KOPT-K1 (cell line): Measurements from ENCODE around the gene DDX3X.
"Not testable (repeated sequence)": the region's sequence is repeated elsewhere in the genome, so short reads cannot be mapped to it uniquely, and the experiment has no call there.

Experiments
- H3K27ac ChIP-seq: fragments of 200-600 bp; sonication (generic); 2 replicates; pipeline ENCODE4 v1.5.1; 2016; ENCODE audit warnings: antibody characterized with exemption, mild to moderate bottlenecking, low read depth, low read length; ENCODE audit not compliant: poor library complexity, severe bottlenecking
- H3K36me3 ChIP-seq: fragments of 200-600 bp; sonication (generic); 2 replicates; pipeline ENCODE4 v1.5.1; 2017; ENCODE audit warnings: antibody characterized with exemption, mild to moderate bottlenecking, low read length, moderate library complexity; ENCODE audit not compliant: insufficient read depth
- H3K9me3 ChIP-seq: fragments of 200-600 bp; sonication (generic); 2 replicates; pipeline ENCODE4 v1.5.1; 2017; ENCODE audit warnings: antibody characterized with exemption, low read length, mild to moderate bottlenecking; ENCODE audit not compliant: insufficient read depth, poor library complexity, severe bottlenecking

The DDX3X gene

DNA sequence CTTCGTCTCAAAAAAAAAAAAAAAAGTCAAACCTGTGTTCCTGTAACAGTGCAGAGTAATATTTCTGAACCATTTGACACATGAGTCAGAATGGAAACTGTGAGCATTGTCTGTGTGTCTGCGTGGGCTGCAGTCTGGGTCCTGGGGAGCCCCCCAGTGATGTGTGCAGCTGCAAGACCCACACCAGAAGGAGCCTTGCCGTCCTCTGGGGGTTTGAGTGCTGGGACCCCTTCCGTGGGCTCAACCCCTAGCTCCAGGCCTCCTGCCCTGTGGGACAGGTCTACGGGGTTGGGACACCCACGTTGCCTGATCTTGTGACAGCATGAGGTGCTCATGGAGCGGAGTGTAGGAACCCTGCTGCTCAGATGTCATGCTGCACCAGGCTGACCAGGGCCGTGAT, 43.7 kb downstream of the DDX3X start:
- Histone ChIP-seq H3K36me3 (no peaks in the 10 kb centered on the region), H3K9me3 (no peaks in the 10 kb centered on the region), H3K27ac (no peak overlapping the region)

- H3K9me3 ChIP-seq, result no peaks in the 10 kb centered on the region
- peak overlapping the region; percentile 36 for H3K27ac ChIP-seq
- no peaks in the 10 kb centered on the region for H3K36me3 ChIP-seq
Measured at GRCh38 chrX:41381685-41382084, 47.7 kb downstream of the DDX3X start.

- no peaks in the 10 kb centered on the region for H3K9me3 ChIP-seq
- peak overlapping the region; percentile 97 for H3K27ac ChIP-seq
- no peaks in the 10 kb centered on the region for H3K36me3 ChIP-seq
Measured at GRCh38 chrX:41382714-41383645, 49.0 kb downstream of the DDX3X start.

- Histone ChIP-seq H3K9me3 (no peaks in the 10 kb centered on the region), H3K27ac (peak overlapping the region; percentile 97), H3K36me3 (no peaks in the 10 kb centered on the region)
Measured at GRCh38 chrX:41384051-41384705, 50.2 kb downstream of the DDX3X start.

GRCh38 chrX:41386222-41386990, 52.4 kb downstream of the DDX3X start:
- Histone ChIP-seq H3K36me3 (no peaks in the 10 kb centered on the region), H3K27ac (no peak overlapping the region), H3K9me3 (no peaks in the 10 kb centered on the region)

GRCh38 chrX:41388543-41388942, 54.6 kb downstream of the DDX3X start:
- Histone ChIP-seq H3K36me3 (no peaks in the 10 kb centered on the region), H3K27ac (no peak overlapping the region), H3K9me3 (no peaks in the 10 kb centered on the region)

GRCh38 chrX:41389311-41389888, 55.4 kb downstream of the DDX3X start:
- Histone ChIP-seq H3K36me3 (no peaks in the 10 kb centered on the region), H3K9me3 (no peaks in the 10 kb centered on the region), H3K27ac (no peak overlapping the region)

GRCh38 chrX:41390576-41390975, 56.6 kb downstream of the DDX3X start:
- H3K36me3 ChIP-seq, result not testable (repeated sequence)

GRCh38 chrX:41391606-41392005, 57.6 kb downstream of the DDX3X start:
- Histone ChIP-seq H3K36me3 (no peaks in the 10 kb centered on the region), H3K27ac (no peak overlapping the region)

More at GRCh38 chrX:41390576-41390975, 56.6 kb downstream of the DDX3X start:
- not testable (repeated sequence) for H3K9me3 ChIP-seq, H3K27ac ChIP-seq

DNA sequence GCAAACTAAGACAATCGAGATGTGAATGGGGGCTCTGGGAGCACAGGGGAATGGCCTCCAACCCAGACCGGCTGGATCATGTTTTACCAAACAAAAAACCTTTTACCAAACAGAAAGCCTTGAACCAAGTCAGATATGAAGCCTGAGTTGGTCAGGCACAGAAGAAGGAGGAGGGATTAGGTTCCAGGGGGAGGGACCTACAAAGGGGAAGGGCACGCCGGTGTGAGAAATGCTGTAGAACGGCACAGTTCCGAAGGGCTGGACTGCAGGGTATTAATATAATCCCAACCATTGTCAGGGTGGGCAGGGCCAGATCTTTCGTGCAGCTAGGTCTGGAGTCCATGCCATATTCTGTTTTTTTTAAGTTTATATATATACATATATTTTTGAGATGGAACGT, 60.3 kb downstream of the DDX3X start:
- H3K9me3 ChIP-seq, result no peaks in the 10 kb centered on the region

More at GRCh38 chrX:41391606-41392005, 57.6 kb downstream of the DDX3X start:
- H3K9me3 ChIP-seq, result no peaks in the 10 kb centered on the region

DNA sequence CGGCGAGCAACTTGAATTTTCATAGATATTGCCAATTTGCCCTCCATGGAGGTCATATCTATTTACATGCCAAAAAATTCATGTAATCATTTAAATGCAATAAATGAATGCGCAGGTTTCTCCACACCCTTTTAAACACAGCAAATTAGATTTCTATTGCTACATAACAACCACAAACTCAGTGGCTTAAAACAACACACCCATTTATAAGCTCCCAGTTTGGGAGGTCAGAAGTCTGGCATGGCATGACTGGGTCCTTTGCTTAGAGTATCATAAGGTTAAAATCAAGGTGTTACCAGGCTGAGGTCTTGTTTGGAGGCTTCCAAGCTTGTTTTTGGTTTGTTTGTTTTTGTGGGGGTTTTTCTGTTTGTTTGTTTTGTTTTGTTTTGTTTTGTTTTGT, 63.3 kb downstream of the DDX3X start:
- Histone ChIP-seq H3K36me3 (no peaks in the 10 kb centered on the region), H3K27ac (no peak overlapping the region), H3K9me3 (no peaks in the 10 kb centered on the region)

More for the DNA sequence above, 60.3 kb downstream of the DDX3X start:
- Histone ChIP-seq H3K36me3 (no peaks in the 10 kb centered on the region), H3K27ac (no peak overlapping the region)

- Histone ChIP-seq H3K9me3 (no peaks in the 10 kb centered on the region), H3K27ac (no peak overlapping the region), H3K36me3 (no peaks in the 10 kb centered on the region)
Measured at GRCh38 chrX:41397768-41398167, 63.8 kb downstream of the DDX3X start.

GRCh38 chrX:41402556-41402955, 68.6 kb downstream of the DDX3X start:
- H3K9me3 ChIP-seq, H3K27ac ChIP-seq, H3K36me3 ChIP-seq: not testable (repeated sequence)

GRCh38 chrX:41405551-41405950, 71.6 kb downstream of the DDX3X start:
- no peaks in the 10 kb centered on the region for H3K36me3 ChIP-seq
- H3K27ac ChIP-seq, result no peak overlapping the region
- H3K9me3 ChIP-seq, result no peaks in the 10 kb centered on the region

GRCh38 chrX:41406201-41406600, 72.2 kb downstream of the DDX3X start:
- H3K27ac ChIP-seq, result no peak overlapping the region
- H3K9me3 ChIP-seq, result no peaks in the 10 kb centered on the region

More at GRCh38 chrX:41406201-41406600, 72.2 kb downstream of the DDX3X start:
- H3K36me3 ChIP-seq, result no peaks in the 10 kb centered on the region
